Neural cell (in vitro differentiated cells): ENCODE results near the gene CRYZL1. TPM values are rescaled to one million over a fixed set of nuclear protein-coding genes. Genes with fewer than 3 reads are reported as not detected.

ENCODE experiments used
- H2AFZ ChIP-seq: fragments of 200-600, 300-800 bp; sonication (generic), shearing (Covaris generic); 2 replicates; pipeline ENCODE4 v1.6.0; 2014; ENCODE audit warnings: low read depth, mild to moderate bottlenecking, antibody characterized with exemption, low read length, moderate library complexity
- H3F3A ChIP-seq: fragments of 200-600 bp; shearing (Covaris generic); 2 replicates; pipeline ENCODE4 v1.6.1; 2016; ENCODE audit warnings: mild to moderate bottlenecking, moderate library complexity, mixed read lengths, antibody characterized with exemption, low read length; ENCODE audit not compliant: insufficient read depth, poor library complexity, severe bottlenecking
- H3K27ac ChIP-seq: fragments of 200-600, 300-800 bp; sonication (generic), shearing (Covaris generic); 2 replicates; pipeline ENCODE4 v1.5.1; 2014; ENCODE audit warnings: mild to moderate bottlenecking, low read length, moderate library complexity
- H3K27me3 ChIP-seq: fragments of 300-800, 200-600 bp; sonication (generic), shearing (Covaris generic); 2 replicates; pipeline ENCODE4 v1.6.0; 2014; ENCODE audit warnings: mild to moderate bottlenecking, low read depth, low read length, moderate library complexity; ENCODE audit not compliant: insufficient read depth
- H3K36me3 ChIP-seq: fragments of 300-800, 200-600 bp; sonication (generic), shearing (Covaris generic); 2 replicates; pipeline ENCODE4 v1.5.1; 2014; ENCODE audit warnings: mild to moderate bottlenecking, antibody characterized with exemption, low read length, moderate library complexity; ENCODE audit not compliant: insufficient read depth
- H3K4me2 ChIP-seq: fragments of 300-800, 200-600 bp; sonication (generic), shearing (Covaris generic); 2 replicates; pipeline ENCODE4 v1.6.0; 2014; ENCODE audit warnings: mild to moderate bottlenecking, low read length
- H3K4me3 ChIP-seq: fragments of 300-800, 200-600 bp; sonication (generic), shearing (Covaris generic); 2 replicates; pipeline ENCODE4 v1.5.1; 2014; ENCODE audit warnings: mild to moderate bottlenecking, low read length, moderate library complexity
- H3K79me2 ChIP-seq: fragments of 200-600 bp; shearing (Covaris generic); replicated peaks from 2 replicates; pipeline ENCODE4 v1.6.0; 2014; ENCODE audit warnings: mild to moderate bottlenecking, low read length, moderate library complexity; ENCODE audit not compliant: insufficient read depth
- H3K9ac ChIP-seq: fragments of 300-800, 200-600 bp; sonication (generic), shearing (Covaris generic); 2 replicates; pipeline ENCODE4 v1.6.1; 2016; ENCODE audit warnings: mild to moderate bottlenecking, low read length, mixed read lengths
- H3K9me2 ChIP-seq: fragments of 200-600 bp; shearing (Covaris generic); 2 replicates; pipeline ENCODE4 v1.6.1; 2016; ENCODE audit warnings: mild to moderate bottlenecking, low read length, mixed read lengths; ENCODE audit not compliant: insufficient read depth
- H3K9me3 ChIP-seq: fragments of 200-600, 300-800 bp; sonication (generic), shearing (Covaris generic); 2 replicates; pipeline ENCODE4 v1.6.1; 2016; ENCODE audit warnings: mild to moderate bottlenecking, mixed run types, low read length, moderate library complexity, mixed read lengths
- H4K20me1 ChIP-seq: fragments of 200-600 bp; shearing (Covaris generic); 2 replicates; pipeline ENCODE4 v1.6.1; 2016; ENCODE audit warnings: mild to moderate bottlenecking, mixed run types; ENCODE audit not compliant: insufficient read depth
- EP300 ChIP-seq: fragments of 450-650 bp; conservative IDR thresholded peaks from 2 replicates; pipeline ENCODE4 v1.6.1; 2014; ENCODE audit warnings: antibody characterized with exemption, mild to moderate bottlenecking, moderate library complexity; ENCODE audit not compliant: poor library complexity, severe bottlenecking
- EZH2 ChIP-seq: fragments of 200-600, 300-800 bp; shearing (Covaris generic), sonication (generic); IDR thresholded peaks from 2 replicates; pipeline ENCODE4 v1.6.1; 2014; ENCODE audit warnings: antibody characterized with exemption, low read length, borderline replicate concordance, mild to moderate bottlenecking; ENCODE audit not compliant: insufficient read depth, poor library complexity, severe bottlenecking
- MXI1 ChIP-seq: fragments of 450-650 bp; conservative IDR thresholded peaks from 2 replicates; pipeline ENCODE4 v1.6.1; 2014; ENCODE audit warnings: antibody characterized with exemption, mild to moderate bottlenecking; ENCODE audit not compliant: poor library complexity, severe bottlenecking
- POLR2AphosphoS5 ChIP-seq: IDR thresholded peaks from 2 replicates; pipeline ENCODE4 v1.6.1; 2012
- RAD21 ChIP-seq: fragments of 450-650 bp; conservative IDR thresholded peaks from 2 replicates; pipeline ENCODE4 v1.6.1; 2014; ENCODE audit warnings: antibody characterized with exemption, mild to moderate bottlenecking, moderate library complexity
- SMC3 ChIP-seq: fragments of 450-650 bp; conservative IDR thresholded peaks from 2 replicates; pipeline ENCODE4 v1.6.1; 2014; ENCODE audit warnings: antibody characterized with exemption, mild to moderate bottlenecking, moderate library complexity; ENCODE audit not compliant: poor library complexity
- TAF1 ChIP-seq: IDR thresholded peaks from 2 replicates; pipeline ENCODE4 v1.6.1; 2012; ENCODE audit warnings: low read depth
- polyA plus RNA-seq: library from polyadenylated mRNA; depleted of rRNA; stranded (reverse); fragments of >200 nt; gene quantifications from 2 replicates; pipeline ENCODE4 v1.2.3, GENCODE V29; 2014
- TF ChIP-seq, protein P1 (sequence below): fragments of 450-650 bp; IDR thresholded peaks from 2 replicates; pipeline ENCODE4 v1.5.1; 2014; ENCODE audit warnings: antibody characterized with exemption, mild to moderate bottlenecking, moderate library complexity; ENCODE audit not compliant: poor library complexity, severe bottlenecking
- TF ChIP-seq, protein P2 (sequence below): IDR thresholded peaks from 2 replicates; pipeline ENCODE4 v1.6.1; 2012; ENCODE audit warnings: borderline replicate concordance

The CRYZL1 gene
- polyA plus RNA-seq, 1 donor from 2014 or later, result 54.3 TPM

DNA sequence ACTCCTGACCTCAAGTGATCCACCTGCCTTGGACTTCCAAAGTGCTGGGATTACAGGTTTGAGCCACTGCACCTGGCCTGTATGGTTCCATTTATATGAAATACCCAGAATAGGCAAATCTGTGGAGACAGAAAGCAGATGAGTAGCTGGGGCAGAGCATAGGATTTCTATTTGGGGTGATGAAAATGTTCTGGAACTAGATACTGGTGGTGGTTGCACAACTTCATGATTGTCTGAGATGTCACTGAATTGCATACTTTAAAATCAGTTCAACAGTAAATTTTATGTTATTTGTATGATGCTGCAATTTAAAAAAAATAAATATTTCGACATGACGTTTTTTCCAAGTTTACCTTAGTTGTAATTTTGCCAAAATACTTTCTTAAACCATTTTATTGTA is 24.6 kb upstream of the CRYZL1 start:
- Histone ChIP-seq H3K27ac (no peak overlapping the region), H3K36me3 (no peaks in the 10 kb centered on the region), H3K9ac (no peak overlapping the region), H3K27me3 (no peaks in the 10 kb centered on the region), H3K79me2 (peaks cover 56% of the 10 kb centered on the region), H3F3A (no peaks in the 10 kb centered on the region), H3K9me2 (no peaks in the 10 kb centered on the region), H3K9me3 (no peaks in the 10 kb centered on the region), H4K20me1 (no peaks in the 10 kb centered on the region), H2AFZ (no peak overlapping the region), H3K4me2 (no peak overlapping the region), H3K4me3 (no peak overlapping the region)
- TF ChIP-seq, protein P1, sequence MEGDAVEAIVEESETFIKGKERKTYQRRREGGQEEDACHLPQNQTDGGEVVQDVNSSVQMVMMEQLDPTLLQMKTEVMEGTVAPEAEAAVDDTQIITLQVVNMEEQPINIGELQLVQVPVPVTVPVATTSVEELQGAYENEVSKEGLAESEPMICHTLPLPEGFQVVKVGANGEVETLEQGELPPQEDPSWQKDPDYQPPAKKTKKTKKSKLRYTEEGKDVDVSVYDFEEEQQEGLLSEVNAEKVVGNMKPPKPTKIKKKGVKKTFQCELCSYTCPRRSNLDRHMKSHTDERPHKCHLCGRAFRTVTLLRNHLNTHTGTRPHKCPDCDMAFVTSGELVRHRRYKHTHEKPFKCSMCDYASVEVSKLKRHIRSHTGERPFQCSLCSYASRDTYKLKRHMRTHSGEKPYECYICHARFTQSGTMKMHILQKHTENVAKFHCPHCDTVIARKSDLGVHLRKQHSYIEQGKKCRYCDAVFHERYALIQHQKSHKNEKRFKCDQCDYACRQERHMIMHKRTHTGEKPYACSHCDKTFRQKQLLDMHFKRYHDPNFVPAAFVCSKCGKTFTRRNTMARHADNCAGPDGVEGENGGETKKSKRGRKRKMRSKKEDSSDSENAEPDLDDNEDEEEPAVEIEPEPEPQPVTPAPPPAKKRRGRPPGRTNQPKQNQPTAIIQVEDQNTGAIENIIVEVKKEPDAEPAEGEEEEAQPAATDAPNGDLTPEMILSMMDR, result no peak
- TF ChIP-seq EZH2 (no peak), MXI1 (no peak), POLR2AphosphoS5 (no peak), SMC3 (no peak), TAF1 (no peak), RAD21 (no peak), EP300 (no peak)
- TF ChIP-seq, protein P2, sequence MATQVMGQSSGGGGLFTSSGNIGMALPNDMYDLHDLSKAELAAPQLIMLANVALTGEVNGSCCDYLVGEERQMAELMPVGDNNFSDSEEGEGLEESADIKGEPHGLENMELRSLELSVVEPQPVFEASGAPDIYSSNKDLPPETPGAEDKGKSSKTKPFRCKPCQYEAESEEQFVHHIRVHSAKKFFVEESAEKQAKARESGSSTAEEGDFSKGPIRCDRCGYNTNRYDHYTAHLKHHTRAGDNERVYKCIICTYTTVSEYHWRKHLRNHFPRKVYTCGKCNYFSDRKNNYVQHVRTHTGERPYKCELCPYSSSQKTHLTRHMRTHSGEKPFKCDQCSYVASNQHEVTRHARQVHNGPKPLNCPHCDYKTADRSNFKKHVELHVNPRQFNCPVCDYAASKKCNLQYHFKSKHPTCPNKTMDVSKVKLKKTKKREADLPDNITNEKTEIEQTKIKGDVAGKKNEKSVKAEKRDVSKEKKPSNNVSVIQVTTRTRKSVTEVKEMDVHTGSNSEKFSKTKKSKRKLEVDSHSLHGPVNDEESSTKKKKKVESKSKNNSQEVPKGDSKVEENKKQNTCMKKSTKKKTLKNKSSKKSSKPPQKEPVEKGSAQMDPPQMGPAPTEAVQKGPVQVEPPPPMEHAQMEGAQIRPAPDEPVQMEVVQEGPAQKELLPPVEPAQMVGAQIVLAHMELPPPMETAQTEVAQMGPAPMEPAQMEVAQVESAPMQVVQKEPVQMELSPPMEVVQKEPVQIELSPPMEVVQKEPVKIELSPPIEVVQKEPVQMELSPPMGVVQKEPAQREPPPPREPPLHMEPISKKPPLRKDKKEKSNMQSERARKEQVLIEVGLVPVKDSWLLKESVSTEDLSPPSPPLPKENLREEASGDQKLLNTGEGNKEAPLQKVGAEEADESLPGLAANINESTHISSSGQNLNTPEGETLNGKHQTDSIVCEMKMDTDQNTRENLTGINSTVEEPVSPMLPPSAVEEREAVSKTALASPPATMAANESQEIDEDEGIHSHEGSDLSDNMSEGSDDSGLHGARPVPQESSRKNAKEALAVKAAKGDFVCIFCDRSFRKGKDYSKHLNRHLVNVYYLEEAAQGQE, result no peak

DNA sequence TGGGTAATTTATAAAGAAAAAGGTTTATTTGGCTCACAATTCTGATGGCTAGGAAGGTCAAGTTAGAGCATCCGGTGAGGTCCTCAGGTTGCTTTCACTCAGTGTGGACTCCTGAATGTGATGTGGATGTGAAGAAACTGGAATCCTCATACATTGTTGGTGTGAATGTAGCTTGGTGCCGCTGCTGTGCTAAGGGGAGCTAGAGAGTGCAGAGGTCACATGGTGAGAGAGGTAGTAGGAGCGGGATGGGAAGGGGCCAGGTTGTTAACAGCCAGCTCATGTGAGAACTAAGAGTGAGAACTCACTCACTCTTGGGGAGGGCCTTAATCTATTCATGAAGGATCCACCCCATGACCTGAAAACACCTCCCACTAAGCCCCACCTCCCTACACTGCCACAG is 22.6 kb upstream of the CRYZL1 start:
- H3K9me3 ChIP-seq, result no peaks in the 10 kb centered on the region
- H3K9me2 ChIP-seq, result no peaks in the 10 kb centered on the region
- no peak overlapping the region for H3K4me3 ChIP-seq
- no peak overlapping the region for H3K27ac ChIP-seq
- H3F3A ChIP-seq, result no peaks in the 10 kb centered on the region
- no peaks in the 10 kb centered on the region for H3K27me3 ChIP-seq
- H3K36me3 ChIP-seq, result no peaks in the 10 kb centered on the region
- TF ChIP-seq SMC3 (no peak), EP300 (no peak), TAF1 (no peak), EZH2 (no peak), RAD21 (no peak), POLR2AphosphoS5 (no peak), MXI1 (no peak)
- TF ChIP-seq, protein P2, result no peak
- TF ChIP-seq, protein P1, result no peak
- no peak overlapping the region for H2AFZ ChIP-seq
- no peaks in the 10 kb centered on the region for H4K20me1 ChIP-seq
- no peak overlapping the region for H3K9ac ChIP-seq
- no peak overlapping the region for H3K4me2 ChIP-seq
- H3K79me2 ChIP-seq, result peaks cover 68% of the 10 kb centered on the region
